NB4 (cell line): ENCODE results near the gene CNOT8.

ENCODE experiments used
- CTCF ChIP-seq: IDR thresholded peaks from one replicate; pipeline ENCODE4 v1.5.1; 2012; ENCODE audit warnings: low read depth, low read length
- MYC ChIP-seq: IDR thresholded peaks from 2 replicates; pipeline ENCODE4 v1.6.1; 2011; ENCODE audit warnings: low read depth, low read length
- POLR2A ChIP-seq: IDR thresholded peaks from 2 replicates; pipeline ENCODE4 v1.6.1; 2011; ENCODE audit warnings: mild to moderate bottlenecking; ENCODE audit not compliant: insufficient read length; ENCODE audit errors: extremely low read depth

- TF ChIP-seq CTCF (no peak), MYC (no peak), POLR2A (no peak)
Measured at GRCh38 chr5:154862766-154863165, 4.3 kb downstream of the CNOT8 start.
